DND-41 (cell line): ENCODE results near the gene CAPN5.

ENCODE experiments used
- ATAC-seq: fragments of 200-7000 bp; cut with Tn5 transposase; 3 replicates; pipeline ENCODE4 v1.9.1; 2021; ENCODE audit warnings: low read depth; ENCODE audit not compliant: insufficient read depth
- DNase-seq: peaks from one replicate; pipeline ENCODE4 v3.0.0-alpha.2; 2020
- H2AFZ ChIP-seq: 2 replicates; pipeline ENCODE4 v1.6.0; 2012; ENCODE audit warnings: low read depth, low read length
- H3K27ac ChIP-seq: 2 replicates; pipeline ENCODE4 v1.5.1; 2012; ENCODE audit warnings: low read length, inconsistent platforms
- H3K27me3 ChIP-seq: fragments of 200-600 bp; sonication (generic); 2 replicates; pipeline ENCODE4 v1.6.0; 2012; ENCODE audit warnings: low read length, mild to moderate bottlenecking, inconsistent platforms; ENCODE audit not compliant: insufficient read depth, poor library complexity
- H3K36me3 ChIP-seq: 2 replicates; pipeline ENCODE4 v1.5.1; 2012; ENCODE audit warnings: low read length, inconsistent platforms; ENCODE audit not compliant: insufficient read depth
- H3K4me1 ChIP-seq: 2 replicates; pipeline ENCODE4 v1.5.1; 2012; ENCODE audit warnings: mild to moderate bottlenecking, low read length; ENCODE audit not compliant: insufficient read depth
- H3K4me2 ChIP-seq: 2 replicates; pipeline ENCODE4 v1.6.0; 2012; ENCODE audit warnings: mild to moderate bottlenecking, moderate library complexity, low read length, inconsistent platforms; ENCODE audit not compliant: insufficient read depth
- H3K4me3 ChIP-seq, 2 experiments: fragments of 200-600 bp in 1 of 2; shearing (Covaris generic) in 1 of 2; 2 replicates each; pipeline ENCODE4 v1.5.1; 2012 to 2016; ENCODE audit warnings: inconsistent platforms in 2 of 2, low read length in 2 of 2, mild to moderate bottlenecking in 2 of 2, low read depth in 1 of 2, moderate library complexity in 1 of 2
- H3K79me2 ChIP-seq: 2 replicates; pipeline ENCODE4 v1.6.0; 2012; ENCODE audit warnings: low read length, inconsistent platforms; ENCODE audit not compliant: insufficient read depth
- H3K9ac ChIP-seq: 2 replicates; pipeline ENCODE4 v1.6.0; 2012; ENCODE audit warnings: low read depth, mild to moderate bottlenecking, inconsistent platforms, low read length, moderate library complexity
- H3K9me3 ChIP-seq: 2 replicates; pipeline ENCODE4 v1.5.1; 2012; ENCODE audit warnings: low read length, moderate library complexity, mild to moderate bottlenecking, inconsistent platforms; ENCODE audit not compliant: insufficient read depth, severe bottlenecking
- H4K20me1 ChIP-seq: 2 replicates; pipeline ENCODE4 v1.6.0; 2012; ENCODE audit warnings: low read length; ENCODE audit not compliant: insufficient read depth
- EZH2 ChIP-seq: IDR thresholded peaks from 3 replicates; pipeline ENCODE4 v1.6.1; 2012; ENCODE audit warnings: borderline replicate concordance, low read depth, mild to moderate bottlenecking, moderate library complexity, low read length, inconsistent platforms; ENCODE audit not compliant: severe bottlenecking
- TF ChIP-seq, protein P1 (sequence below): IDR thresholded peaks from 2 replicates; pipeline ENCODE4 v1.5.1; 2012; ENCODE audit warnings: borderline replicate concordance, low read length, moderate library complexity, mild to moderate bottlenecking; ENCODE audit not compliant: poor library complexity, severe bottlenecking; ENCODE audit errors: extremely low read depth

Gene CAPN5

DNA sequence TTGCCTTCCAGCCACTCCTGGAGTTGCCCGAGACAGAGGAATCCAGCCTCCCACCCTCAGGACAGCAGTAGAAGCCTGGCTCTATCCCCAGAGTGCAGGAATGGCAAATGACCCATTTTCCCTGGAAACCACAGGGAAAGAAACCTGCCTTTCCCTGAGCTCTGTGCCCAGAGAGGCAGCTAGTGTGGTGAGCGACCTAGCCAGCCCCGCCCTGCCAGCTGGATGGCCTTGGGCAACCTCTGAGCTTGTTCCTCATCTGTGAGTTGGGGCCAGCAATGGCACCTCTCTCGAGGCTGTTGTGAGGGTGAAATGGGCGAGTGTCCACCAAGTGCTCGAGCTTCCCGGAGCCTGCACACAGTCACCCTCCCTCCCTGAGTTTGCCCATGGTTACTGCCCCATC is 39.5 kb downstream of the CAPN5 start:
- Histone ChIP-seq H3K4me3 (no peak overlapping the region), H4K20me1 (no peaks in the 10 kb centered on the region), H3K9me3 (no peaks in the 10 kb centered on the region), H3K4me1 (no peaks in the 10 kb centered on the region), H3K4me2 (no peak overlapping the region), H3K27ac (no peak overlapping the region), H3K36me3 (no peaks in the 10 kb centered on the region), H3K9ac (no peak overlapping the region), H3K27me3 (no peaks in the 10 kb centered on the region), H3K79me2 (no peaks in the 10 kb centered on the region), H2AFZ (no peak overlapping the region)
- DNase-seq = no peak
- no peak for ATAC-seq
- no peak for TF ChIP-seq EZH2
- TF ChIP-seq, protein P1, sequence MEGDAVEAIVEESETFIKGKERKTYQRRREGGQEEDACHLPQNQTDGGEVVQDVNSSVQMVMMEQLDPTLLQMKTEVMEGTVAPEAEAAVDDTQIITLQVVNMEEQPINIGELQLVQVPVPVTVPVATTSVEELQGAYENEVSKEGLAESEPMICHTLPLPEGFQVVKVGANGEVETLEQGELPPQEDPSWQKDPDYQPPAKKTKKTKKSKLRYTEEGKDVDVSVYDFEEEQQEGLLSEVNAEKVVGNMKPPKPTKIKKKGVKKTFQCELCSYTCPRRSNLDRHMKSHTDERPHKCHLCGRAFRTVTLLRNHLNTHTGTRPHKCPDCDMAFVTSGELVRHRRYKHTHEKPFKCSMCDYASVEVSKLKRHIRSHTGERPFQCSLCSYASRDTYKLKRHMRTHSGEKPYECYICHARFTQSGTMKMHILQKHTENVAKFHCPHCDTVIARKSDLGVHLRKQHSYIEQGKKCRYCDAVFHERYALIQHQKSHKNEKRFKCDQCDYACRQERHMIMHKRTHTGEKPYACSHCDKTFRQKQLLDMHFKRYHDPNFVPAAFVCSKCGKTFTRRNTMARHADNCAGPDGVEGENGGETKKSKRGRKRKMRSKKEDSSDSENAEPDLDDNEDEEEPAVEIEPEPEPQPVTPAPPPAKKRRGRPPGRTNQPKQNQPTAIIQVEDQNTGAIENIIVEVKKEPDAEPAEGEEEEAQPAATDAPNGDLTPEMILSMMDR = no peak

DNA sequence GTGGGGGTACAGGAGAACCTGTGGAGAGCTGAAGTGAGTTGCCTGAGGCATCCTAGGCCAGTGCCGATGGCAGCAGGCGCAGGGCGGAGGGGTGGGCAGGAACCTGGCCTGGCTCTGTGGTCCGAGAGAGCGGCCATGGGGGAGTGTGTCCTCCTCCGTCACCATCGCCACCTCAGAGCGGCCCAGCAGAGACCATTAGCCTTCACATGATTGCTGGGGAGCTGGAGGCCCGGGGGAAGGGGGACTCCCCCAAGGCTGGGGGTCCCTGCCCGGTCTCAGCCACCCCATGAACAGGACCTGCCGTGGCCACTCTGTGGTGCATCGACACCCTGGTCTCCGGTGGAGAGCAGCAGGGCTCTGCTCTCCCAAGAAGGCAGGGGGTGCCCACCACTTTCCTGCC is 40.0 kb downstream of the CAPN5 start:
- Histone ChIP-seq H2AFZ (no peak overlapping the region), H3K36me3 (no peaks in the 10 kb centered on the region), H4K20me1 (no peaks in the 10 kb centered on the region), H3K9me3 (no peaks in the 10 kb centered on the region), H3K4me3 (no peak overlapping the region), H3K79me2 (no peaks in the 10 kb centered on the region), H3K27ac (no peak overlapping the region), H3K27me3 (no peaks in the 10 kb centered on the region), H3K9ac (no peak overlapping the region), H3K4me1 (no peaks in the 10 kb centered on the region), H3K4me2 (no peak overlapping the region)
- no peak for DNase-seq
- no peak for ATAC-seq
- TF ChIP-seq EZH2 = no peak
- TF ChIP-seq, protein P1 = no peak

DNA sequence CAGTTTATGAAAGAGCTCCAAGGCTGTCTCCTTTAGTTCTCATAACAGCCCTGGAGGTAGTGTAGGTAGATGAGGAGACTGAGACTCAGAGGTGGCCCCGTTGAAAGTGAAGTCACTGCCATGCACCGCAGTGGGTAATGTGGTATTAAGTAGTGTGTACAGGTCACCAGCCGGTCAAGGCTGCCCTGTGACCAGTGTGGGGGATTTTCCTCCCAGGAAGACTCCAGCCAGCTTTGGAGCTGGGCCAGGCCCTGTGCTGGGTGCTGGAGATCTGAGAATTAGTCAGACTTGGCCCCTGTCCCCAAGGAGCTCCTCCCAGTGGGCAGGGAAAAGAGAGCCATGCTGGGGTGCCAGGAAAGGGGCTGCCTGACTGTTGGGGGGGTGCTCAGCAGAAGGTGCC is 41.2 kb downstream of the CAPN5 start:
- Histone ChIP-seq H3K9me3 (no peaks in the 10 kb centered on the region), H3K9ac (no peak overlapping the region), H3K4me2 (no peak overlapping the region), H3K27me3 (no peaks in the 10 kb centered on the region), H3K36me3 (no peaks in the 10 kb centered on the region), H3K27ac (no peak overlapping the region), H3K4me3 (no peak overlapping the region), H2AFZ (no peak overlapping the region), H4K20me1 (no peaks in the 10 kb centered on the region), H3K79me2 (no peaks in the 10 kb centered on the region), H3K4me1 (no peaks in the 10 kb centered on the region)
- DNase-seq (no peak), ATAC-seq (no peak)
- TF ChIP-seq, protein P1 = no peak
- TF ChIP-seq EZH2 = no peak

DNA sequence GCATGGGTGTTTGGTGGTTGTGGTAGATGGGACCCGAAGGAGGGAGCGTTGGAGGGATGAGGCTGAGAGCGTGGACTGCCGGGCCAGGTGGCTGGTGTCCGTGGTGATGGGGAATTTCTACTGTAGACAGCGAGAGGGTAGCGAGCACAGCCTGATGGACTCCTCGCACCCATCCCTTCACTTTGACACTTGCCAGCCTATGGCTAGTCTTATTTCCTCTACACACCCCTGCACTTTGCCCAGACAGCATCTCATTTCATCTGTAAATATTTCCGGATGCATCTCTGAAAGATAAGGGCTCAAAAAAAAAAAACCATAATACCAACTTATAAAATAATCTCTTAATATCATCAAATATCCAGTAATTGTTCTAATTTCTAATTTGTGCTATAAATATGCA is 41.7 kb downstream of the CAPN5 start:
- Histone ChIP-seq H3K36me3 (no peaks in the 10 kb centered on the region), H2AFZ (no peak overlapping the region), H3K4me3 (no peak overlapping the region), H3K27me3 (no peaks in the 10 kb centered on the region), H4K20me1 (peaks cover 2% of the 10 kb centered on the region; the same call in 1 of the 2 replicates), H3K4me2 (no peak overlapping the region), H3K4me1 (no peaks in the 10 kb centered on the region), H3K9me3 (no peaks in the 10 kb centered on the region), H3K27ac (no peak overlapping the region), H3K9ac (no peak overlapping the region), H3K79me2 (no peaks in the 10 kb centered on the region)
- ATAC-seq (no peak), DNase-seq (no peak)
- TF ChIP-seq, protein P1 = no peak
- no peak for TF ChIP-seq EZH2
